Duodenal mucosa (tissue), 2 donors: Measurements from ENCODE around the gene TBC1D4.
"Not testable (repeated sequence)": the region's sequence is repeated elsewhere in the genome, so short reads cannot be mapped to it uniquely, and the experiment has no call there.

Source experiments
- H3K27ac ChIP-seq: one replicate; pipeline ENCODE4 v1.7.0; 2013; ENCODE audit warnings: low read depth, low read length
- H3K27me3 ChIP-seq, 2 donors: one replicate each; pipeline ENCODE4 v1.7.0; 2013; ENCODE audit warnings: low read length in 2 of 2, control low read depth in 1 of 2; ENCODE audit not compliant: insufficient read depth in 2 of 2, control insufficient read depth in 1 of 2
- H3K36me3 ChIP-seq, 2 donors: one replicate each; pipeline ENCODE4 v1.7.0; 2013; ENCODE audit warnings: low read length in 2 of 2, control low read depth in 1 of 2; ENCODE audit not compliant: insufficient read depth in 2 of 2, control insufficient read depth in 1 of 2
- H3K4me1 ChIP-seq, 2 donors: one replicate each; pipeline ENCODE4 v1.7.0; 2013; ENCODE audit warnings: low read length in 2 of 2, control low read depth in 1 of 2; ENCODE audit not compliant: insufficient read depth in 2 of 2, control insufficient read depth in 1 of 2
- H3K4me3 ChIP-seq, 2 donors: one replicate each; pipeline ENCODE4 v1.7.0; 2013; ENCODE audit warnings: low read length in 2 of 2, low read depth in 1 of 2
- H3K9ac ChIP-seq, 2 donors: one replicate each; pipeline ENCODE4 v1.7.0; 2013; ENCODE audit warnings: low read length in 2 of 2, low read depth in 1 of 2
- H3K9me3 ChIP-seq, 2 donors: one replicate each; pipeline ENCODE4 v1.7.0; 2013; ENCODE audit warnings: low read length in 2 of 2, control low read depth in 1 of 2; ENCODE audit not compliant: control insufficient read depth in 1 of 2

Gene TBC1D4

DNA sequence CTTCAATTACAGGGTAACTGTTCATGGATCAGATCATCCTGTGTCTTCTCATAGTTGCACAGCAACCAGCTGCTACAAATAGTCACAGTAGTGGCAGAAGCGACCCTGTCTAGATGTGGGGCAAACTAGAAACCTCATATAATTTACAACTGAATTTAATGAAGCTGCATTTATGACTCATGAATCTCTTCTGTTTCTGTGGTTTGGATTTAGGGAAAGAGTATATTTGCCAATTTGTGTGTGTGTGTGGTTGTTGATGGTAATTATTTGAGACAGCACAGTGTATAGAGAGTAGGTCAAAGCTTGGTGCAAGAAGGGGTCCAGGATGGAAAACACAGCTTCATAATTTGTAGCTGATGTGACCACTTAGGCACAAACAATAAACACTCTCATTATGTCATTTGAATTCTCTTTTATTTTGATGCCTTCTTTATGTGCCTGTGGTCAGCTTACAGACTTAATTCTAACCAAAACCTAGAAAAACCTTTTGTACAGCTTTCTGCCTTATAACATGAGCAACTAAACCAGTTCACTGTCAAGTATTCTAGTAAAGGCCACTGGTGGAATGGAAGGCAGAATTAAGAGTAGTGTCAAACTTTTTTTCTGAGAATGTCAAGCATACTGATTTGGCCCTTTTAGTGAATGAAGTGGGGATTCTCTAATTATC, 218.1 kb downstream of the TBC1D4 start:
- H3K36me3 ChIP-seq, result no peaks in the 10 kb centered on the region
- H3K27me3 ChIP-seq, result no peaks in the 10 kb centered on the region
- H3K9me3 ChIP-seq, result no peaks in the 10 kb centered on the region
- no peaks in the 10 kb centered on the region for H3K4me1 ChIP-seq
- no peak overlapping the region for H3K27ac ChIP-seq
- no peak overlapping the region for H3K9ac ChIP-seq
- no peak overlapping the region for H3K4me3 ChIP-seq

DNA sequence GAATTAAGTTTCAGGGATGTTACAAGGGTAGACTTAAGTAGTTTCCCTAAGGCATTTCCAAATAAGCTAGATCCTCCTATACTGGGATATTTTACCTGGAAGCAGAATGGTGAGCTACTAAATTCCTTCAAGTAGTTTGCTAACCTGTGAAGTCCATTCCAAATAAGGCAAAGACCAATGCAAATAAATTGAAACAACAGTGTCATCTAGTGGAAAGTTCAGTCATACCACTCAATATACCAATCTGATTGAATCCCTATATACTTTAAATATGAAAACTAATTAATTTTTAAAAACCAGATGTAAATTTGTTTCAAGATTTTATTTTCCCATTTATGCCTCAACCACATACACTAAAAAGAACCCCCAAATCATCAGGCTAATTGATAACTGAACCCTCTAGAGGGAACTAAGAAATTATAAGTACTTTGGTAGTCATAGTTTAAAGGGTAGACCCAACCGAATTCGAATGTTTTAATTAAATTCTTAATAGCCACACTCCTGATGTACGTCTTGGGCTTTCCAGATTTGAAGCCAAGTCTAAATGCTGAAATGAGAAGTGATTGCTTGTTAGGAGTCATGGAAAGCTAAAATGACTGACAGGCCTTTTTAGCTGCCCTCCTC, 223.7 kb downstream of the TBC1D4 start:
- no peak overlapping the region for H3K9ac ChIP-seq
- peaks cover 0 to 3% of the 10 kb centered on the region in 2 donors for H3K27me3 ChIP-seq
- H3K27ac ChIP-seq, result no peak overlapping the region
- H3K9me3 ChIP-seq, result no peaks in the 10 kb centered on the region
- no peak overlapping the region for H3K4me3 ChIP-seq
- H3K36me3 ChIP-seq, result no peaks in the 10 kb centered on the region
- H3K4me1 ChIP-seq, result no peaks in the 10 kb centered on the region

DNA sequence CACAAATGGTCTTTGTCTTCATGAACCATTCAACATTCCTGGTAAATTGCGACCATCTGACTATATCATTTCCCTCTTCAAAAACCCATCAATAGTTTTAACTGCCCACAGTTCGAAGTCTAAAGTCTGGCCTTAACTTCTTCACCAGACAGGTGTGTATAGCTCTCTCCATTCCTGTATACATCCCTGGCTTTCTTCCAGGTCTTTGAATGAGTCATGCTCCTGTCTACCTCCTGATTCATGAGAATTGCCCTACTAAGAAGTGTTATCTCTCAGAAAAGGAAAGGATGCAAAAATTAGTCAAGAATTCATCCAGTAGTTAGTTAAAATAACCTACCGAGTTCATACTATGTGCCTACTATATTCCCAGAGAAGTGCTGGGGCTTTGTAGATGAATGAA, 225.0 kb downstream of the TBC1D4 start:
- H3K27me3 ChIP-seq, result peaks cover 0 to 3% of the 10 kb centered on the region in 2 donors
- H3K9me3 ChIP-seq, result no peaks in the 10 kb centered on the region
- H3K27ac ChIP-seq, result no peak overlapping the region
- H3K4me1 ChIP-seq, result no peaks in the 10 kb centered on the region
- H3K9ac ChIP-seq, result no peak overlapping the region
- H3K4me3 ChIP-seq, result no peak overlapping the region
- H3K36me3 ChIP-seq, result no peaks in the 10 kb centered on the region

DNA sequence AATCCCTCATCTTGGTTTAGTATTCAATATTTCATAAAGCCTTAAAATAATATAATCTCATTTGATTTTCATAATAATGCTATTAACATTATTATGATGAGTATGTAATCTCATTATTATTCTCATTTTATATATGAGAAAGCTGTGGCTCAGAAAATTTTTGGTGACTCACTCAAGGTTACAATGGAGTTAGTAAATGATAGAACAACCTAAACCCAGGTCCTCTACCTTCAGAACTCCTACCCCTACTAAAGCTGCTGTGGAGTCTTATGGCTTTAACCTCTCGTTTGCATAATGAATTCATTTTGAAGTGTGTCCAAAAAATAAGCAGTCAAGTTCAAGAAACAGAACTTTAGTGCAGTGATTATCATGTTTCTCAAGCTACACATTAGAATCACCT, 226.3 kb downstream of the TBC1D4 start:
- Histone ChIP-seq H3K4me1 (no peaks in the 10 kb centered on the region), H3K36me3 (no peaks in the 10 kb centered on the region), H3K9me3 (no peaks in the 10 kb centered on the region), H3K27ac (no peak overlapping the region), H3K27me3 (peaks cover 0 to 3% of the 10 kb centered on the region in 2 donors), H3K4me3 (no peak overlapping the region), H3K9ac (no peak overlapping the region)

DNA sequence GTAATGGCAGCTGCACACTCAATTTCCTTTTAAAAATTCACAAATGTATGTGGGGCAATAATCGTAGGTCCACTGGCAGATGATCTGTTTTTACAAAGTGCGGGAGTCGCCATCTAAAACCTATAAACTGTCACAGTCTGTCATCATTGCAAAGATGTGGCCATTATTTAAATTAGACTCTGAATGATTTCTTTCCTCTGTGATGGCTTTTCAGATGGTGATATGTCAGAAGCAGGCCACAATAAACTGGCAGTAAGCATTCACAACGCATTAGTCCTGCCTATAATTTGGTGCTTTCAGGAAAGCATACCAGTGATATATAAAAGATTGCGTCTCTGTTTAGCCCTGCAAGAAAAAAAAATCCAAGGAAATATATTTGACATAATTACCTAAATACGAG, 226.8 kb downstream of the TBC1D4 start:
- Histone ChIP-seq H3K36me3 (no peaks in the 10 kb centered on the region), H3K4me1 (no peaks in the 10 kb centered on the region), H3K9ac (no peak overlapping the region), H3K9me3 (no peaks in the 10 kb centered on the region), H3K27ac (no peak overlapping the region), H3K27me3 (peaks cover 0 to 3% of the 10 kb centered on the region in 2 donors), H3K4me3 (no peak overlapping the region)

DNA sequence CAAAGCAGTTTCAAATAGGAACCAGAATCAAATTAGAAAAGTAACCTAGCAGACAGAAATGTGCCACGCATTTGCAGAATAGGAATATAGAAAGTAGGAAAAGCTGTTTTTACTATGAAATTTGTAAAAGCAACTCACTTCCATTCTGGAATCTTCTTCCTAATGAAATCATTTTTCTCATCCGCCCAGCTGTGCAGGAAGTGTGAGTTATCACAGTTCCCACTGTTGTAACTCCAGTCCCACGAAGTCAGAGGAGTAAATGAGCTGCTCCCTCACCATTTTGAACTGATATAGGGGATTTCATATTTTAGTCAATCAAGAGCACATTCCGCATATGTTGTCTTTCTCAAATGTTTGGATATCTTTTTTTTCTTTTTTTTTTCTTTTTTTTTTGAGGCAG, 230.8 kb downstream of the TBC1D4 start:
- no peaks in the 10 kb centered on the region for H3K36me3 ChIP-seq
- no peak overlapping the region for H3K9ac ChIP-seq
- no peaks in the 10 kb centered on the region for H3K4me1 ChIP-seq
- H3K27ac ChIP-seq, result no peak overlapping the region
- H3K4me3 ChIP-seq, result no peak overlapping the region
- peaks cover 0 to 3% of the 10 kb centered on the region in 2 donors for H3K27me3 ChIP-seq
- no peaks in the 10 kb centered on the region for H3K9me3 ChIP-seq

DNA sequence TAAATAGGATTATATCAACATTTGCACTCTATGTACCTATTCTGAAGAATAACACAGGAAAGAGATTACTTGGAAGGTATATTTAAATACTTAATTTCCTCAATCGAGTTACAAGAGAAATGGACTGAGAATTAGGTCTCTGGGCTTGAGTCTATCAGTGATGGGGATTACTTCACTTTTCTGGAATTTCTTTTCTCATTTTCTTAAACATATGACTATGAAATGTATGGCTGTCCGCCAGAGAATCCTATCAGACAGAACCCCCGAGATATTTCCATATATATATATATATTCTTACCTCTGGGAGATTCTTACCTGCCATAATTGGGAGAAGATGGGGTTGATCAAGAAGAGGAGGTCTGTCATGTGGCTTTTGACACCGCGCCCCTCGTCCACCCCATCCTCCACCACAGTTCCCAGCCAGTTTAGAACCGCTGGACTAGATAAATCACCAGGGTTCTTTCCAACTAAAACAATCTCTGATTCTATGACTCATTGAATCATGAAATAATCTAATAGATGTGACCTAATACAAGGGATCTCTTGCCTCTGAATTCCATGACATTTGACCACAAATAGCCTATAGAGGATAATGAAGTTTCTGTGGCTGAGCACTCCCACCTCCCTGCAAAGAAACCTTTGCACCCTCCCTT, 231.3 kb downstream of the TBC1D4 start:
- H3K27me3 ChIP-seq, result peaks cover 0 to 3% of the 10 kb centered on the region in 2 donors
- H3K27ac ChIP-seq, result no peak overlapping the region
- H3K36me3 ChIP-seq, result no peaks in the 10 kb centered on the region
- H3K4me1 ChIP-seq, result no peaks in the 10 kb centered on the region
- H3K9ac ChIP-seq, result no peak overlapping the region
- no peak overlapping the region for H3K4me3 ChIP-seq
- no peaks in the 10 kb centered on the region for H3K9me3 ChIP-seq

DNA sequence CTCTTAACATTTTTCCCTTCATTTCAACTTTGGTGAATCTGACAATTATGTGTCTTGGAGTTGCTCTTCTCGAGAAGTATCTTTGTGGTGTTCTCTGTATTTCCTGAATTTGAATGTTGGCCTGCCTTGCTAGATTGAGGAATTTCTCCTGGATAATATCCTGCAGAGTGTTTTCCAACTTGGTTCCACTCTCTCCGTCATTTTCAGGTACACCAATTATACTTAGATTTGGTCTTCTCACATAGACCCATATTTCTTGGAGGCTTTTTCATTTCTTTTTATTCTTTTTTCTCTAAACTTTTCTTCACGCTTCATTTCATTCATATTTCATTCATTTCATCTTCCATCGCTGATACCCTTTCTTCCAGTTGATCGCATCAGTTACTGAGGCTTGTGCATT, 236.4 kb downstream of the TBC1D4 start:
- H3K27me3 ChIP-seq, H3K9me3 ChIP-seq, H3K4me1 ChIP-seq, H3K36me3 ChIP-seq, H3K9ac ChIP-seq, H3K4me3 ChIP-seq, H3K27ac ChIP-seq: not testable (repeated sequence)

DNA sequence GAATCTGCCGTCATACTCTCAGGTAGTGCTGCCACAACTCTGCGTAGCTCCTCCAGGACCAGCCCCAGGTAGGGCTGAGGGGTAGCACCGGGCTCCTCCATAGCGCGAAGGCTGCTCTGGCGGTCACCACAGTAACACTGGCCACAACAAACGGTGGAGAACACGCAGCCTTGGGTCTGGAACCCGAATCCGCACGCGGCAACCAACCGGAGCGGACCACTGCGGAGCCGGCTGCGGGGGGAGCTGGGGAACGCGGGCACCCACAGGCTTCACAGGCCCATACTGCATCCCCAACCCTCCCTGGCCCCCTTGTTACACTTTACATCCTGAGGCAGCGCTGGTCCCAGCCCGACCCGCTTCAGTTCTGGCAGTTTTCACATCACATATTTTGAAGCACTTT, 241.7 kb downstream of the TBC1D4 start:
- not testable (repeated sequence) for H3K9me3 ChIP-seq, H3K36me3 ChIP-seq, H3K4me1 ChIP-seq, H3K4me3 ChIP-seq, H3K27ac ChIP-seq, H3K9ac ChIP-seq, H3K27me3 ChIP-seq

DNA sequence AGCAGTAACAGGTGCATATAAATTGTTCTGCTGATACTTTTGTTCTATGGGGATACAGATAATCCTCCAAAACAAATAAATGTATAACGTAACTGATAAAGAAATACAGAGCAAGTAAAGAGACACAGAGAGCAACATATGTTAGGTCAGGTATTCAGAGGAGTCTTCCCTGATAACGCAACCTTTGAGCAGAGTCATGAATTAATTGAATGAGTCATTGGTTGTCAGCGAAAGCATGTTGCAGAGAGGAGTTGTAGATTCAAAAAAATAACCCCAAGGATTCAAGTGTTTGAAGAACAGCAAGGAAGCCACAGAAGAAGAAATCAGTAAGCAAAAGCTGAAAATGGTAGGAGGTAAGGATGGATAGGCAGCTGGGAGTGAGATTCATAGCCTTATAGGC, 245.2 kb downstream of the TBC1D4 start:
- Histone ChIP-seq H3K36me3 (no peaks in the 10 kb centered on the region), H3K4me1 (no peaks in the 10 kb centered on the region), H3K4me3 (no peak overlapping the region), H3K9ac (no peak overlapping the region), H3K27ac (no peak overlapping the region), H3K27me3 (no peaks in the 10 kb centered on the region), H3K9me3 (no peaks in the 10 kb centered on the region)
